ENCODE data around the gene SLC4A2.

SLC4A2 gene

GRCh38 chr7:151088856-151089699 is 29.7 kb downstream of the SLC4A2 start:
- no peak for TF ChIP-seq GATA1 (IDR thresholded peaks at IDR 0.05; ENCODE audit: low read depth, low read length)
- TF ChIP-seq POLR2A (IDR thresholded peaks at IDR 0.05; ENCODE audit: low read length), result peak; percentile 30
- peak; percentile 53 to 64 for DNase-seq

GRCh38 chr7:151089893-151090730 is 30.7 kb downstream of the SLC4A2 start:
- DNase-seq, result no peak
- TF ChIP-seq POLR2A (IDR thresholded peaks at IDR 0.05; ENCODE audit: low read length) (no peak), GATA1 (IDR thresholded peaks at IDR 0.05; ENCODE audit: low read depth, low read length) (no peak)

DNA sequence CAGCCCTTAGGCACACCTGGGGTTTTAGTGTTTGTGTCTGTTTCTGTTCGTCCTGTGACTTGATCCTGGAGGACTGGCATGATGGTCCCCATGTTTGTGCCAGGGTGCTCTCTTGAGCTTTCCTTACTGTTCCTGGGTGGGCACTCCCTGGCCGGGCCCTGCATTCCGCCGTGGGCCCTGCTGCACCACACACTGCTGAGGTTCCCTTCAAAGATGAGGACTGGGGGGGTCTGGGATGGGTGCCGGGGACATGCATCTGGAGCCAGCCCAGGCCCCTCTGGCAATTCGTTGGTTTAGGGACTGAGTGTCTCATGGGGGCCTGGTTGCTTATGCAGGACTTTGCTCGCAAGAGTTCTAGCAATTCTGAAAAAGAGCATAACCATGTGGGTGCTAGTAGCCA is 31.6 kb downstream of the SLC4A2 start:
- TF ChIP-seq POLR2A (IDR thresholded peaks at IDR 0.05; ENCODE audit: low read length) (no peak), GATA1 (IDR thresholded peaks at IDR 0.05; ENCODE audit: low read depth, low read length) (no peak)
- no peak for DNase-seq

DNA sequence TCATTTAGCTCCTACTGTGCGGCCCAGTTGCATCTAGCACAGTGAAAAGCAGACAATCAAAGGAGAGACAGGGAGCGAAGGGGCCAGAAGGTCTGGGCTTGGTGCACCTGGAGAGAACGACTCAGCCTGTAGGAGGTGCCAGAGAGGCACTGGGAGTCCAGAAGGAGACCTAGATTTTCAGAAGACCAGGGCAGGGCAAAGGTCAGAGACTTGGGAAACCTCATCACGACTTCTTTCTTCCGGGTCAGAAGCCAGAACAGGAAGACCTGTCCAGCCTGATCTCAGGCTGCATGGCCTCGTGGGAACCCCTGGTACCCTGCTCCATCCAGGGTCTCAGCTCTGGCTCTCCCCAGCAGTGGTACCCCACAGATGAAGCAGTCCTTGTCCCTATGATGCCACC is 32.0 kb downstream of the SLC4A2 start:
- TF ChIP-seq GATA1 (IDR thresholded peaks at IDR 0.05; ENCODE audit: low read depth, low read length) (no peak), POLR2A (IDR thresholded peaks at IDR 0.05; ENCODE audit: low read length) (no peak)
- peak; percentile 26 to 42 for DNase-seq

DNA sequence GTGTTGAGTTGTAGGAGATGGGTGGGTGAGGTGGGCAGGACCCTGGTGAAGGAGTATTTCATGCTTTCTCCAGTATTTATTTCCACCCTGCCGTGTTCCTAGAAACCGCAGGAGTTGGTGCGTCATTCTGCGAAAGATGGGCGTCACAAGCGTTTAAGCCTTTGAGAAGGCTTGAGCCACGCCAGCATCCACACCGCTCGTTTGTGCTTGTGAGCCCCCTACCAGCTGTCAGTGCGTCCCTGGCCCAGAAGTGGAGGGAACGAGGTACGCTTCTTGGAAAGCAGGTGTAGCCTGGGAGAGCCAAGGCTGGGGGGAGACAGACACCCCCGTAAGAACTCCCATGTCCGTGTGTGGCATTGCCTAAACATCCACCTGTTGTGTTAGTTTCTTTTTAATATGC is 32.6 kb downstream of the SLC4A2 start:
- DNase-seq, result no peak
- TF ChIP-seq GATA1 (IDR thresholded peaks at IDR 0.05; ENCODE audit: low read depth, low read length) (no peak), POLR2A (IDR thresholded peaks at IDR 0.05; ENCODE audit: low read length) (no peak)

DNA sequence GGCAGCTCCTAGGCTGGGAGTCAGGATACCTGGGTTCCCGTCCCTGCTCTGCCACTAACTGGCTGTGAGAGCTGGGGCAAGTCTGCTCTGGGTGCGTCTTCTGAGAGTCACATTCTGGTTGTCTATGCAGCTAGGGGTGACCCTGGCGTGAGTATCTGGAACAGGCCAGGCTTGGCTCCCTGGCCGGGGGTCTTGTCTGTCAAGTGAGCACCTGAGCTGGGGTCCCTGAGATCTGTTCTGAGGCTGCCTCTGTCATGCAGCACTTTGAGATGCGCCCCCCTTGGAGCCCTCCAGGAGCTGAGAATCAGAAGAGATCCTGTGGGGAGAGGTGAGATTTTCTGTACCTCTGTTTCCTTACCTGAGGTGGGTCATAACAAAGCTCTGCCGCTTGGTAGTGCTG is 34.4 kb downstream of the SLC4A2 start:
- DNase-seq, result no peak
- TF ChIP-seq POLR2A (IDR thresholded peaks at IDR 0.05; ENCODE audit: low read length) (no peak), GATA1 (IDR thresholded peaks at IDR 0.05; ENCODE audit: low read depth, low read length) (no peak)

DNA sequence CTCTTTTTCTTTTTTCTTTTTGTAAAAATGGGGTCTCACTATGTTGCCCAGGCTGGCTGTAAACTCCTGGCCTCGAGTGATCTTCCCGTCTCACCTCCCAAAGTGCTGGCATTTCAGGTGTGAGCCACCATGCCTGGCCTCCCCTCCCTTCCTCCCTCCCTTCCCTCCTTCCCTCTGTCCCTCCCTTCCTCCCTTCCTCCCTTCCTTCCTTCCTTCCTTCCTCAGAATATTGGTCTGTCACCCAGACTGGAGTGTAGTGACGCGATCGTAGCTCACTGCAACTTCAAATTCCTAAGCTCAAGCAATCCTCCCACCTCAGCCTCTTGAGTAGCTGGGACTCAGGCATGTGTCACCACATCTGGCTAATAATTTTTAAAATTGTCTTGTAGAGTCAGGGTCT is 35.3 kb downstream of the SLC4A2 start:
- no peak for TF ChIP-seq POLR2A (IDR thresholded peaks at IDR 0.05; ENCODE audit: low read length)
- TF ChIP-seq GATA1 (IDR thresholded peaks at IDR 0.05; ENCODE audit: low read depth, low read length), result no peak
- DNase-seq, result no peak

- no peak for DNase-seq
- no peak for TF ChIP-seq GATA1 (IDR thresholded peaks at IDR 0.05; ENCODE audit: low read depth, low read length)
- no peak for TF ChIP-seq POLR2A (IDR thresholded peaks at IDR 0.05; ENCODE audit: low read length)
Measured at GRCh38 chr7:151095123-151095797, 35.9 kb downstream of the SLC4A2 start.

DNA sequence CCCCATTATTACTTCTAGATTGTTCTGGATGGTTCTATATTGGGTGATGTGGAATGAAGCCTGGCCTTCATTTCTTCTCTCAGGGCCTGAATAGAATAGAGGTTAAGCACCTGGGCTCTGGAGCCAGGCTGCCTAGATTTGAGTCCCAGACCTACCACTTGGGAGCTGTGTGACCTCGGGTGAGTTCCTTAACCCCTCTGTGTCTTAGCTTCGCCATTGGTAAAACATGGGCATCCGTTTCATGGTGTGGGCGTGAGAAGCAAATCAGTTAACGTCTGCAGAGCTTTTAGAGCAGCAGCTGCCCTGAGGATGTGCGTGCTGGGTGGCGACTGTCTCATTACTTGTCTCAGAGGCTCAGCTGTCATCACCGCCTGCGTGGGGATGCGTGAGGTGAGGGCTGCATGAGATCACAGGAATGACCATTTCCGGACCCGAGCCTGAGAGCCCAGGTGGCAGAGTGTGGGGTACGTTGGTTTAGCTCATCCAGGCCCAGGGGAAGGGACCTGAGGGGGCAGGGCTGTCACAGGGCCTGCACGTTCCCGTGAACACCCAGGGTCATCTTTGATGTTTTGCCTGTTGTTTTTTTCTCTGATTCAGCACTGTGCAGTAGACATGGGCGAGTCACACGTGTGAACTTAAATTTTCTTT is 36.6 kb downstream of the SLC4A2 start:
- no peak for DNase-seq
- TF ChIP-seq GATA1 (IDR thresholded peaks at IDR 0.05; ENCODE audit: low read depth, low read length) (no peak), POLR2A (IDR thresholded peaks at IDR 0.05; ENCODE audit: low read length) (no peak)

DNA sequence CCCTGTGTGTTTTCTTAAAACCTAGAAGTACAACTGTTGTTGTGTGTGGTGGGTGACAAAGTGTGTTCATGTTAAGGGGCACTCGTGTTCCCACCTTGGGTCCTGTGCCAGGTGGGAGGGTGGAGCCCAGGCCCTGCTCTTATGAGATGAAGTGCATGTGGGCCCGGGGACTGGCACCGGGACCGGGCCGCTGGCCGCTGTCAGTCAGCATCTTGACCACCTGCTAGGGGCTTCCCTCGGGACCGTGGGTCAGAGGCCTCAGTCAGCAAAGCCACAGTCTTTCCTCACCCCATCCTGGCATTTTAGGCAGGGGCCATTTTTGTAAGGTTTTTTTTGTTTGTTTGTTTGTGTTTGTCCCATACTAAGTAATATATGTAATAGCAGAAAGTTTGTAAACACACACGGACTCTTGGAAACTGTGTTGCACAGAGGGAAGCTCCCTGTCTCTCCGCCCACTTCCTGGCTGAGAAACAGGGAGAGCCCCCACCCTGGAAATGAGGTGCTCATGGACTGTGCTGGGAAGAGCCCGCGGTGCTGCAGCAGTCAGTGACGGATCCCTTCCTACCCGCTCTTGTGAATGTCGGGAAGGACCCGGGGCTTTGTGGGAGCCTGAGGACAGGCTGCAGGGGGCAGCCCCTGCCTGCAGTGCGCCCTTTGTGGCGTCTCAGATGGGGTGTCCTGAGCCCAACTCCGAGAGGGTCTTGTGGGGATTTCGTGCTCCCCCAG is 40.3 kb downstream of the SLC4A2 start:
- TF ChIP-seq POLR2A (IDR thresholded peaks at IDR 0.05; ENCODE audit: low read length) (no peak), GATA1 (IDR thresholded peaks at IDR 0.05; ENCODE audit: low read depth, low read length) (no peak)
- no peak for DNase-seq

DNA sequence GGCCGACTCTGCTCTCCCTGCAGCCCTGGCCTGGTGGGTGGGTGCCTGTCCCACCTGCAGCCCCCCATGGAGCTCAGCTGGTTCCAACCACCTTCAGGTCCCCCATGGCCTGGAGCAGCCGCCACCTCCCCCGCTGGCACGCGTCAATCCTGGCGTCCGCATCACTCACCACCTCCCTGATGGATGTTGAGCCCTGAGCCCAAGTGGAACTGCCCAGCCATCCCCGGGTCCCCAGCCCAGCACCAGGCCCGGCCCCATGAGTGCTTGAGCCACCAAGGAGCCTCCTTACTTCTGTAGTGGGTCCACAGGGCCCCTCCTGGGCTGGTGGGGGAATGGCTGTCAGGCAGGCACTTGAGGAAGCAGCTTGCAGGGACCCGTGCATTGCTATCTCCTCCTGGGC is 41.5 kb downstream of the SLC4A2 start:
- DNase-seq, result no peak
- TF ChIP-seq POLR2A (IDR thresholded peaks at IDR 0.05; ENCODE audit: low read length), result no peak

DNA sequence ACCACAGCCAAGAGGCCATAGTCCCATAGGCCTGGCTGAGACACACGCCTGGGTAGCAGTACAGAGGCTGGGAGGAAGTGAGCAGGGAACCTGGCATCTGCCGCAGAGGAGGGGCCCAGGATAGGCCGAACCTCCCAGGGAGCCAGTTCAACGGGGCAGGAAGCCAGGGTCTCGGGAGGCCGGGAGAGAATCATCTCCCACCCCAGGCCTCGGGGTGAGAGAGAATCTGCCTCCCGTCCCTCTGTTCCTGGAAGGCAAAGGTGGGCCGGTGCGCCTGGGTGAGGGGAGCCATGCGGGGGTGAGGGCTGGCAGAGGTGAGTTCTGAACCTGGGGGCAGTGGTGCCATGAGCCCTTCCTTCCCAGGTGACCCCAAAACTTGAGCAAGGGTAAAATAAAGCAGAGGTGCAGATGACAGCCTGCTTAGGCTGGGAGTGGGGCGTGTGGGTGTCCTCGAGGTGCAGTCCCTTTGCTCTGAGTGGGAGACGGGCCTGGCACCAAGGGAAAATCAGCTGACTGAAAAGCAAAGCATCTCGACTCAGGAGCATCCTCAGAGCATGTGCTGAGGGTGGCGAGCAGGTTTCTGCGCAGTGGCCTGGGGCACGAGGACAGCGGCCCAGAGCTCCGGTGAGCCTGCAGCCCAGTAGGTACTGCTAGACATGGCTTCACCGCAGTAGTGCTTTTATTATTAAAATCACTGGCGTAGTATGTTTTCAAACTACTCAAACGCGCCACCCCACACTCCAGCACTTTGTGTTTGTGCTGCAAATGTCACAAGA is 42.4 kb downstream of the SLC4A2 start:
- DNase-seq, result no peak
- no peak for TF ChIP-seq GATA1 (IDR thresholded peaks at IDR 0.05; ENCODE audit: low read depth, low read length)
- no peak for TF ChIP-seq POLR2A (IDR thresholded peaks at IDR 0.05; ENCODE audit: low read length)
